GM13977 (cell line): Measurements from ENCODE around the gene FANCC.

Source experiments
- DNase-seq: peaks from one replicate; pipeline ENCODE4 v3.0.0; 2012; ENCODE audit warnings: low spot score
- in situ Hi-C: fragments of 300-500 bp; cut with MboI; formaldehyde crosslinking; loops from one replicate; pipeline ENCODE4 v1.12.0; 2022; ENCODE audit warnings: low sequenced_read_pairs, low pct_unique_long_range_greater_than_20kb, mixed read lengths, inconsistent platforms; ENCODE audit not compliant: unreplicated experiment
- TF ChIP-seq, protein P1 (sequence below): IDR thresholded peaks from 2 replicates; pipeline ENCODE4 v1.5.1; 2012; ENCODE audit warnings: mild to moderate bottlenecking, control low read depth; ENCODE audit not compliant: insufficient read depth; ENCODE audit errors: extremely low read depth, missing control alignments

Gene FANCC

DNA sequence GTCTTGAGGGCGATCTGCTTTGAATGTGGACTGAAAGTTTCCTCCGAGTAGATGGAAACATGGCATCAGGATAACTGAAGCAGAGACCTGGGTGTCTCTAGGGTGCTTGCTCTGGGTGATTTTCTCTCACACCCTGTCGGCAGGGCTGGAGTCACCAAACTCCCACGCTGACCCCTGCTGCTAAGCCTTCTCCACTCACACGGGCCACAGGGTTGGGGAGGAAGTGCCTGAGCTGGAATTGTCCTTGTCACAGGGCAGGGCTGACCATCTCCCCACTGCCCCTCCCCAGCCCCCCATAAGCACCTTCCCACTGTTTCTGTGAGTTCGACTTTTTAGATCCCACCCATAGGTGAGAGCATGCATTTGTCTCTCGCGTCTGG, 212.9 kb downstream of the FANCC start:
- TF ChIP-seq, protein P1, sequence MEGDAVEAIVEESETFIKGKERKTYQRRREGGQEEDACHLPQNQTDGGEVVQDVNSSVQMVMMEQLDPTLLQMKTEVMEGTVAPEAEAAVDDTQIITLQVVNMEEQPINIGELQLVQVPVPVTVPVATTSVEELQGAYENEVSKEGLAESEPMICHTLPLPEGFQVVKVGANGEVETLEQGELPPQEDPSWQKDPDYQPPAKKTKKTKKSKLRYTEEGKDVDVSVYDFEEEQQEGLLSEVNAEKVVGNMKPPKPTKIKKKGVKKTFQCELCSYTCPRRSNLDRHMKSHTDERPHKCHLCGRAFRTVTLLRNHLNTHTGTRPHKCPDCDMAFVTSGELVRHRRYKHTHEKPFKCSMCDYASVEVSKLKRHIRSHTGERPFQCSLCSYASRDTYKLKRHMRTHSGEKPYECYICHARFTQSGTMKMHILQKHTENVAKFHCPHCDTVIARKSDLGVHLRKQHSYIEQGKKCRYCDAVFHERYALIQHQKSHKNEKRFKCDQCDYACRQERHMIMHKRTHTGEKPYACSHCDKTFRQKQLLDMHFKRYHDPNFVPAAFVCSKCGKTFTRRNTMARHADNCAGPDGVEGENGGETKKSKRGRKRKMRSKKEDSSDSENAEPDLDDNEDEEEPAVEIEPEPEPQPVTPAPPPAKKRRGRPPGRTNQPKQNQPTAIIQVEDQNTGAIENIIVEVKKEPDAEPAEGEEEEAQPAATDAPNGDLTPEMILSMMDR = no peak
- in situ Hi-C loops = no loop called here
- no peak for DNase-seq

DNA sequence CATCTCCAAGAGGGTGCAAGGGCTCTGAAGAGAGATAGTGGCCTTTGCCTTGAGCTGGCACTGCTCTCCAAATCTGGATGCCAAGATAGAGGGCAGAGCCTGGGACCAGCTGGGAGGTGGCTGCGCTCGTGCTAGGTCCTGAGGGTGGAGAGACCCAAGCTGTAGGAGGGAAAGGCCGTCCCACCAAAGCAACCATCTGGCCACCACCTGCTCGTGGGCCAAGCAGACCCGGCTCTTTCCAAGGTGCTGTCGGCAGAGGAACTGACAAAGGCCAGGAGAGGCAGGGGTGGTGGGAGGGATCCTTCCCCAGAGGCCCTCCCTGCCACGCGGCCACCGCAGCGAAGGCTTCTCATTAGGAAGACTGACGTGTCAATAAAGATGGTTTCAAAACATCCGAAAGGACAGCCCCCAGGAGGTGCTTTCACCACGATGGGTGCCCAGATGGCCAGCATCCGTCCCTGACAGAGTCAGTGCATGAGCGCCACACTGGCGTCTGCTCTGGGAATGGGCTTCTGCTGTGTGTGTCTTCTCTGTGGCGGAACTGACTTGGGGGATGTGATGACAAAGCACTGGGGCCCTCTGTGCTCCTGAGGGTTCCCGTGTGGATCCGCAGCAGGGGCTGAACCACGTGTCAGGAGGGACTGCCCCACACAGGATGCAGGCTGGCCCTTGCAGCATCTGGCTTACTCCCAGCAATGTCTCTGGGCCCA, 213.5 kb downstream of the FANCC start:
- no peak for DNase-seq
- TF ChIP-seq, protein P1 = no peak
- in situ Hi-C loops = no loop called here

DNA sequence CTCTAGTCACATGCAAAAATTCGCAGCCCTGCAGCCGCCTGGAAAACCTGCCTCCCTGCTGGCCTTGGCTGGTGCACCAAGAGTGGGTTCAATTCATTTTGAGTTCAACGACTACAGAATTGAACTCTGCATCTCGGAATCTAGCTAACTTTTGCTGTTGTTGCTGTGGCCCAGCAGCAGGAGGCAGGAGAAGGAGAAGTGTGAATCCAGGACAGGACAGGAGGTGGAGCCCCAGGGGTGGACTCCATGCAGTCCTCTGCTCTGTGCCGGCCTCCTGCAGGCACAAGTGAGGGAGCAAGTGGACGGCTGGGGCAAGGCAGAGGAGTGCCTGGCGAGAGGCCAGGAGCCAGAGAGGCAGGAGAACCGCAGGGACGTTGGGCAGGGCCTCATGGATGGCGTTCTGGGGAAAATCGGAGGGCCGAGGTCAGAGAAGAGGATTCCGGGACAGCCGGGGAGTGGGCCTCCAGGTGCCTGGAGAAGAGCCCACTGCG, 214.2 kb downstream of the FANCC start:
- in situ Hi-C loops = no loop called here
- TF ChIP-seq, protein P1 = no peak
- no peak for DNase-seq

DNA sequence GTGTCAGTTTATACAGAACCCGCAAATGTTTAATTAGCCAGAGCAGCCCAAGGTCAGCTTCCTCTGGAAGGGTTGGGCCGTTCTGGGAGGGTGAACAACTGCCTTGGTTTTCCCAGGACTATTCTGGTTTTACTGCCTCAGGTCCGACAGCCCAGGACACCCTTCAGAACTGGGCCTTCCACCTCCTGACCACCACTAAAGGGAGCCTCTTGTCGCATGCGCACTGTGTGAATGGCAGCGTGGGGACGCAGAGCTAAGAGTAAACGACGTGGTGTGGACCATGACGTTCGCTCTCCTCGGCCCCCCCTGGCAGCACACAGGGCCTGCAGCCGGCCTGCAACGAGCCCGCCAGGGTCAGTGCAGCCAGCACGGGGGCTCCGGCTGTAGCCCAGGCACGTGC, 214.9 kb downstream of the FANCC start:
- TF ChIP-seq, protein P1 = no peak
- in situ Hi-C loops = no loop called here
- DNase-seq = no peak

DNA sequence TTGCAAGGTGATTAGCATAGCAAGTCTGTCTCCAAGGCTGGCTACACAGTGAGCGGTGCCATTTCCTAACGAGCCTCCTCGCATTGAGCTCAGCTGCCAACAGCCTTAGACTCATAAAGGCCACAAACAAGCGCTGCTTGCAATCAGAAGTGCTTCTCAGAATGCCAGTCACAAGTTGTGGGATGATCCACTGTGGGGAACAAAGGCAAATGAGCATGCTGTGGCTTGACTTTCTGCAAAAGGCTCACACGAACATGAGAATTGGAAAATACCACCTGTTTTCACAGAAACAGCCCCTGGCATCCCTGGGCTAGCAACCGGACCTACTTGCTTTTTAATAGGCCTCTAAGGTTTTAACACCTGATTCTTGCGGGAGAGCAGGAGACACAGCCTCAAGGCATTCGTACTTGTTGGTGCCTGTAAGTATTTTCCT, 215.5 kb downstream of the FANCC start:
- DNase-seq = no peak
- TF ChIP-seq, protein P1 = no peak
- in situ Hi-C loops = no loop called here

DNA sequence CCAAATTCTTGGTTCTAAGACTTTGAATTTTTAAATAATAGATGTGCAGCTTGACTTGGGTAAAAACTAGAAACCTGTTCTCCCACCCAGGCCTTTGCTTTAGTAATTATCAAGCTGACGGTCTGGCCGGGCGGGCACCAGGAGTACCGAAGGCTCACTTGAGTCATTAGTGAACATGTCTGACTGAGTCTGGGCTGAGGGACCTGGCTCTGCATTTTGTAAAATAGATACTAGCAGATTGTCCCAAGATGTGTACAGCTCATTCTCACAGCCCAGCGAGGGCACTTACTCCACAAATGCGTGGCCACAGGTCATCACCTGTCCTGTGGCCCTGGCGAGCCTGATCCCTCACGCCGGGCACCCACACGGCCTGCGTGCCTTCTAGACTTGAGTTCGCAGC, 216.2 kb downstream of the FANCC start:
- TF ChIP-seq, protein P1 = no peak
- no peak for DNase-seq
- in situ Hi-C loops = no loop called here
